ENCODE data around the gene ABCF1.

Gene ABCF1

DNA sequence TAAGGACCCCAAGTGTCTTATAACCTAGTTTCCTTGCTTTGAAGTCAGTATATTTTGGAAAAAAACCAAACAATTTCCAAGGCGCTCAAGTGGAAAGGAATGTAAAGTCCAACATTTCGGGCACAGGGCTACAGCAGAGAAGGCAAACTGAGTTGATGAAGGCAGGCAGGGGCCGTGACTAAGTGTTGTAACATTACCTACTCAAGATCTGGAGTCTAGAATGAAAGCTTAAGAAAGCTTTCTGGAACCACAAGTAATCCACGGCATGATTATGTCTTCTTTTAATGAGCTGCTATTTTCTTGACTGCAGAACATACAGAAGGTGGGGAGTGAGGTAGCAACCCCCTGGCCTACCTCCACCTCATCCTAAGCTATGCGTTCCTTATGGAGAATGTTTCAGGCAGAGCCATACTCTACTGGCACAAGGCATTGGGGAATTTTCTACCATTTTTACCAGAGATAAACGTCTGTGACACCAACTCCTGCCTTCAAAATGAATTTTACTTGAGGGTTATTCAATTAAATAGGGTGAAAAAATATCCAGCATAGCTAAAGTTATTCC lies 41.5 kb downstream of the ABCF1 start:
- H3K4me3 ChIP-seq (ENCODE audit: low read depth, low read length) = no peak overlapping the region
- TF ChIP-seq CTCF (IDR thresholded peaks at IDR 0.05; ENCODE audit: insufficient read depth, low read depth, low read length, missing control alignments) = no peak
- DNase-seq (ENCODE audit: low read depth) = no peak

GRCh38 chr6:30613251-30614043 lies 42.2 kb downstream of the ABCF1 start:
- no peak for TF ChIP-seq CTCF (IDR thresholded peaks at IDR 0.05; ENCODE audit: insufficient read depth, low read depth, low read length, missing control alignments)
- DNase-seq (ENCODE audit: low read depth) = no peak
- H3K4me3 ChIP-seq (ENCODE audit: low read depth, low read length) = no peak overlapping the region

GRCh38 chr6:30614044-30614842 lies 43.0 kb downstream of the ABCF1 start:
- peak; percentile 46 for DNase-seq (ENCODE audit: low read depth)
- peak overlapping the region; percentile 86 for H3K4me3 ChIP-seq (ENCODE audit: low read depth, low read length)
- TF ChIP-seq CTCF (IDR thresholded peaks at IDR 0.05; ENCODE audit: insufficient read depth, low read depth, low read length, missing control alignments) = no peak

DNA sequence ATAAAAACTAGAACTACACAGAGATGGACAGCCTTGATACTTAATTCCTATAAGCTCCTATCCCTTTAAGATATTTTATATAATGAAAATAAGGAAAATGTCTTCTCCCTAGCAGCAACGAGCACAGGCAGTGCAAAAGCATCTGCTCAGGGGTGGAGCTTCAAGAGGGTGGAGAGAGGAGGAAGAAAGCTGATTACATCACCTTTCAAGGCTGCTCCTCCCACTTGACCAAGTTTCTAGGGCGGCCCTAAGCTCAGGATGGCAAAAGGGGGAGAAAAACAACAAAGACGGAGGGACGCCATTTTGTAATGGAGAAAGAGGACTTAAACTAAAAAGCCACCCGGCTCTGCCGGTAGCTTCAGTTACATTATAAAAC lies 43.6 kb downstream of the ABCF1 start:
- TF ChIP-seq CTCF (IDR thresholded peaks at IDR 0.05; ENCODE audit: insufficient read depth, low read depth, low read length, missing control alignments) = no peak

DNA sequence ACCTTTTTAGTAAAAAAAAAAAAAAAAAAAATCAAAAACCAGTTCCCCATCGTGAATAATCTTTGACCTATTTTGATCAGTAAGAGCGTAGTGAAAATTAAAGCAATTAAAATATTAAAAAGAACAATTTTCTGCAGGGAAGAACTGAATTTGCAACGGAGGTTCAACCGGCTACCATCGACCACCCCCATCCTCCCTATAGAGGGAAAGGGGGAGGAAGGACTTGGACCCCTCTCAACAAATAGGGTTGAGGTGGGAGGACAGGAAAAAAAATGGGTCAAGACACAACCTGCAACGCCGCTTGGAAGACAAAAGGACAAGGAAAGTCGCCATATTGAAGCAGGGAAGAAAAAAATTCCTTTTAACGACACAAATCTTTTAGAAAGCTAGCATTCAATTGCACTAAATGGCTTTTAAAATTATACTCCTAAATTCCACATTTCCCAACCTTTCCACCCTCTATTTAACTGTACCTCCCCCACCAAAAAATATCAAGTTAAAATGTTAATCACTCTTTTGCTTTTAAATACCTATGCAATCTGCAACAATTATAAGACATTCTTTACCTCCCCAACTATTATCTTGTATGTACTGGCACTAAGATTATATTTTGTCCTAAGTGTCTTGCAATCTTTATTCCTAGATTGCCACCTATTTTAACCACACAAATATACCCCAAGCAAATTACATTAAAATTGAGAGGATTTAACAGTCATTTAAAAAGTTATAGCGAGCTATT lies 44.1 kb downstream of the ABCF1 start:
- TF ChIP-seq CTCF (IDR thresholded peaks at IDR 0.05; ENCODE audit: insufficient read depth, low read depth, low read length, missing control alignments) = no peak
- peak; percentile 86 for DNase-seq (ENCODE audit: low read depth)
- H3K4me3 ChIP-seq (ENCODE audit: low read depth, low read length) = peak overlapping the region; percentile 86

More for the DNA sequence above, 43.6 kb downstream of the ABCF1 start:
- H3K4me3 ChIP-seq (ENCODE audit: low read depth, low read length) = peak overlapping the region; percentile 86
- peak; percentile 98 for DNase-seq (ENCODE audit: low read depth)

DNA sequence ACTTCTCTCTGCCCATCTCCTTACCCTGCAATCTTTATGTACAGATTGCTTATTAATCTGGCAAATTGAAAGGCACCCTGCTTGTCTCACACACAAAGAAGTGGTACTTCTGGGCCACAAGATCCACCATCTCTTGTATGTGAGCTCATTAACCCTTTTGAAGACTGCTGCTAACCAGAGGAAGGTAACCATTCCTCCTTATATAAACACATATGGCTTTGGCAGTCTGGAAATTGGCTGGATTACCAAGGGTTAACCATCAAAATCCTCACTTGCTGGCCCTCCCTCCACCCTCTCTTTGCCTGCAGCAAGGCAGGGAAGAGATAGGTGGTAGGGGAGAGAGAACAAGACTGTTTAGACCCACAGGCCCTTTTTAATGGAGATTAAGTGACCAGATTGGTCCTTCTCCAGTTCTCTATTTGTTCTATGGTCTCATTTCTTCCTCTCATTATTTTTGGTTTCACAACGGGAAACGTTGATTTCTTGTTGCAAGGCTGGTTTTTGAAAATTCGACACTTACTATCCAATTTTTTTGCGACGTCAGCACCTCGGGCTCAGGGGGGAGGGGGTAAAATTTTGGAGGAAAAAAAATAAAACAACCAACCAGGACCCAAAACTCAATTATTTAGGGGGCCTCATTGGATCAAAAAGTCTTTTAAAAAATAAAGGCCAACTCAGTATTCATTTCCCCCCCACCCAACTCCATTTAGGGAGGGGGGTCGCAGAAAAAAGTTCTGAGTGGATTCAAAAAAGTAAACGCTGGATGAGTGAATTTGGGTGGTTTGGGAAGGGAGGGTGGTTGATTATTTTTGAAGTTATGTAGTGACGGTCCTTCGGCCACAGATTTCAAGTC lies 44.9 kb downstream of the ABCF1 start:
- DNase-seq (ENCODE audit: low read depth) = peak; percentile 64
- no peak for TF ChIP-seq CTCF (IDR thresholded peaks at IDR 0.05; ENCODE audit: insufficient read depth, low read depth, low read length, missing control alignments)
- H3K4me3 ChIP-seq (ENCODE audit: low read depth, low read length) = peak overlapping the region; percentile 86

All from GM12865 (cell line).